Mucosa of gallbladder (tissue), 1 donor: Measurements from ENCODE around the gene TAS2R9. TPM values are rescaled to one million over a fixed set of nuclear protein-coding genes. Genes with fewer than 3 reads are reported as not detected.
"Not testable (repeated sequence)": the region's sequence is repeated elsewhere in the genome, so short reads cannot be mapped to it uniquely, and the experiment has no call there.

Source experiments
- DNase-seq: peaks from one replicate; pipeline ENCODE4 v3.0.0-alpha.2; 2020; ENCODE audit warnings: low spot score
- total RNA-seq: library from RNA; stranded (reverse); gene quantifications from one replicate; pipeline ENCODE4 v1.2.1, GENCODE V29; 2021
- donor health status: DM: no; HTN: no; CAD: no.

The TAS2R9 gene
- total RNA-seq = not detected

- no peak for DNase-seq
Observed at GRCh38 chr12:10810068-10810467, at the start of gene TAS2R9. TSS of gene TAS2R9 (minus strand) at chr12:10810168. CDS start at chr12:10810075, 93 bp downstream.

- no peak for DNase-seq
Observed at GRCh38 chr12:10855807-10856206, 45.8 kb upstream of the TAS2R9 start.

- DNase-seq = no peak
Observed at GRCh38 chr12:10853776-10854175, 43.8 kb upstream of the TAS2R9 start.

GRCh38 chr12:10851243-10851858 lies 41.4 kb upstream of the TAS2R9 start:
- no peak for DNase-seq

- DNase-seq = no peak
Observed at GRCh38 chr12:10849425-10849878, 39.5 kb upstream of the TAS2R9 start, which contains the start of gene PRR4. TSS of gene PRR4 (minus strand) at chr12:10849475. CDS start at chr12:10849437, 38 bp downstream.

- DNase-seq = no peak
Observed at GRCh38 chr12:10847744-10848143, 37.8 kb upstream of the TAS2R9 start.

GRCh38 chr12:10842862-10843261 lies 32.9 kb upstream of the TAS2R9 start:
- DNase-seq = no peak

GRCh38 chr12:10838461-10838860 lies 28.5 kb upstream of the TAS2R9 start:
- no peak for DNase-seq

GRCh38 chr12:10829994-10830393 lies 20.0 kb upstream of the TAS2R9 start:
- no peak for DNase-seq

GRCh38 chr12:10826258-10826657 lies 16.3 kb upstream of the TAS2R9 start, which contains the start of gene TAS2R10:
TSS of gene TAS2R10 (minus strand) at chr12:10826358. CDS start at chr12:10826269, 89 bp downstream.
- DNase-seq = no peak

GRCh38 chr12:10824957-10825356 lies 15.0 kb upstream of the TAS2R9 start:
- no peak for DNase-seq

- no peak for DNase-seq
Observed at GRCh38 chr12:10811883-10812536, 2.0 kb upstream of the TAS2R9 start.

- no peak for DNase-seq
Observed at GRCh38 chr12:10807186-10807585, 2.8 kb downstream of the TAS2R9 start, which contains the start of gene TAS2R8. TSS of gene TAS2R8 (minus strand) at chr12:10807286. CDS start at chr12:10806980, 306 bp downstream.

- no peak for DNase-seq
Observed at GRCh38 chr12:10802587-10802986, 7.4 kb downstream of the TAS2R9 start, which contains the start of gene TAS2R7. TSS of gene TAS2R7 (minus strand) at chr12:10802627. CDS start at chr12:10802570, 57 bp downstream.

GRCh38 chr12:10801741-10802140 lies 8.2 kb downstream of the TAS2R9 start:
- DNase-seq = no peak

GRCh38 chr12:10794222-10794621 lies 15.7 kb downstream of the TAS2R9 start:
- DNase-seq = no peak

GRCh38 chr12:10791769-10792168 lies 18.2 kb downstream of the TAS2R9 start:
- not testable (repeated sequence) for DNase-seq

- no peak for DNase-seq
Observed at GRCh38 chr12:10783252-10783651, 26.7 kb downstream of the TAS2R9 start.

- DNase-seq = no peak
Observed at GRCh38 chr12:10779103-10779502, 30.9 kb downstream of the TAS2R9 start.

GRCh38 chr12:10771132-10771733 lies 38.7 kb downstream of the TAS2R9 start:
- no peak for DNase-seq

- no peak for DNase-seq
Observed at GRCh38 chr12:10759657-10760056, 50.3 kb downstream of the TAS2R9 start.
